Subcutaneous adipose tissue (tissue), 4 donors: ENCODE results near the gene UBL7. TPM values are rescaled to one million over a fixed set of nuclear protein-coding genes. Genes with fewer than 3 reads are reported as not detected.

Source experiments
- total RNA-seq, 4 donors: library from RNA; depleted of rRNA; stranded (reverse); fragments of >200 nt; gene quantifications; one replicate each; pipeline ENCODE4 v1.1.0, GENCODE V29; 2016
- TF ChIP-seq, protein P1 (sequence below): fragments of 450-650 bp; IDR thresholded peaks from one replicate; pipeline ENCODE4 v1.5.1; 2016; ENCODE audit warnings: low read depth, mild to moderate bottlenecking, control low read depth, antibody characterized with exemption, moderate library complexity

UBL7 gene, protein sequence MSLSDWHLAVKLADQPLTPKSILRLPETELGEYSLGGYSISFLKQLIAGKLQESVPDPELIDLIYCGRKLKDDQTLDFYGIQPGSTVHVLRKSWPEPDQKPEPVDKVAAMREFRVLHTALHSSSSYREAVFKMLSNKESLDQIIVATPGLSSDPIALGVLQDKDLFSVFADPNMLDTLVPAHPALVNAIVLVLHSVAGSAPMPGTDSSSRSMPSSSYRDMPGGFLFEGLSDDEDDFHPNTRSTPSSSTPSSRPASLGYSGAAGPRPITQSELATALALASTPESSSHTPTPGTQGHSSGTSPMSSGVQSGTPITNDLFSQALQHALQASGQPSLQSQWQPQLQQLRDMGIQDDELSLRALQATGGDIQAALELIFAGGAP
- 10 to 100 TPM; 31.1 to 38.4 (median 38.2) TPM for total RNA-seq

DNA sequence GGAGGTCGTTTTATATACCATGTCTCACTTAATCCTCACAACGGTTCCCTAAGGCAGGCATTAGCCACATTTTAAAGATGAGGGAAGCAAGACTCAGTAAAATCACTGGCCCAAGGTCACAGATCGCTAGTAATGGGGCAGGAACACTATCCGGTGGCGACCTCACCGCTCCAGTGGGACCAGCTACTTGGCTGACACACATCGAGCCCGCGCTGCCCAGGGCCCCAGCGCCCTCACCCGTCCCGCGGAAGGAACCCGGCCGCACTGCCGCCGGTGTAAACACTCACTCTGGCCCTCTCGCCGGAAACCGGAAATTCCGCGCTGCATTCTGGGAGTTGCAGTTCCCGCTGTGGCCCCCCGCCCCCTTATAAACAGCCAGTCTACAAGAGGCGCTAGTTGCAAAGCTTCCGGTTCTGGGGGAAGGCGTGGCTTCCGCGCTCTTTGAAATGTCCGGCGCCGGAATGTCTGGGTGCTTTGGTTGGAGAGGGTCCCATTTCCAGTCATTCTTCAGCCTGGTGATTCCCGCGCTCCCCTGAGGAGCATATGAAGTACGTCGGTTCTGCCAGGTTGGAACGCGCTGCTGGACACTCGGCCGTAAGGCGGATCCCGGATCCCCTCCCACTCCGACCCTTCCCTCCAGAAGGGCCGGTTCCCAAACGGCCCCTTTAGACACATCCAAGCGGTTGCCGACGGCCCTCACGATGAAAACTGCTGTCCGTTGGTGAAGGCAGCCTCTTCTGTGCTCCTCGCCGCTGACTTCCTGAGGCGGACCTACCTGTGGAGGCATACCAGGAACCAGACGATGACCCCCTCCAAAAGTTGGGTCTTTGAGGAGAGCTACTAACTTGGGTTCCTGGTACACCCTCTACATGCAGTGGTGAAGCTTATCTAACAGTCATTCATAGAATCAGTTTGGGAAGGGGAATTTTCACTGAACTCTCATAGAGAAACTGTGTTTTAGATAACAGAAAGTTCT, at the start of gene UBL7:
Gene UBL7 (minus strand): TSS at position 290 of the 976 bp plus-strand sequence. CDS start 2,293 bp downstream, outside the sequence.
- TF ChIP-seq, protein P1, sequence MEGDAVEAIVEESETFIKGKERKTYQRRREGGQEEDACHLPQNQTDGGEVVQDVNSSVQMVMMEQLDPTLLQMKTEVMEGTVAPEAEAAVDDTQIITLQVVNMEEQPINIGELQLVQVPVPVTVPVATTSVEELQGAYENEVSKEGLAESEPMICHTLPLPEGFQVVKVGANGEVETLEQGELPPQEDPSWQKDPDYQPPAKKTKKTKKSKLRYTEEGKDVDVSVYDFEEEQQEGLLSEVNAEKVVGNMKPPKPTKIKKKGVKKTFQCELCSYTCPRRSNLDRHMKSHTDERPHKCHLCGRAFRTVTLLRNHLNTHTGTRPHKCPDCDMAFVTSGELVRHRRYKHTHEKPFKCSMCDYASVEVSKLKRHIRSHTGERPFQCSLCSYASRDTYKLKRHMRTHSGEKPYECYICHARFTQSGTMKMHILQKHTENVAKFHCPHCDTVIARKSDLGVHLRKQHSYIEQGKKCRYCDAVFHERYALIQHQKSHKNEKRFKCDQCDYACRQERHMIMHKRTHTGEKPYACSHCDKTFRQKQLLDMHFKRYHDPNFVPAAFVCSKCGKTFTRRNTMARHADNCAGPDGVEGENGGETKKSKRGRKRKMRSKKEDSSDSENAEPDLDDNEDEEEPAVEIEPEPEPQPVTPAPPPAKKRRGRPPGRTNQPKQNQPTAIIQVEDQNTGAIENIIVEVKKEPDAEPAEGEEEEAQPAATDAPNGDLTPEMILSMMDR: no peak

DNA sequence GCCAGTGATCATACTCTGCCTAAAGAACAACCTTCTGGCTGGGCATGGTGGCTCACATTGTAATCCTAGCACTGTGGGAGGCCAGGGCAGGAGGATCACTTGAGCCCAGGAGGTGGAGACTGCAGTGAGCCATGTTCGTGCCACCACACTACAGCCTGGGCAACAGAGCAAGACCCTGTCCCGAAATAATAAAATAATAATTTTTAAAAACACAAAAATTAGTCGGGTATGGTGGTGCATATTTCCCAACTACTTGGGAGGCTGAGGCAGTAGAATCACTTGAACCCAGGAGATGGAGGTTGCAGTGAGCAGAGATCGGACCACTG, 45.5 kb upstream of the UBL7 start:
- TF ChIP-seq, protein P1: no peak

DNA sequence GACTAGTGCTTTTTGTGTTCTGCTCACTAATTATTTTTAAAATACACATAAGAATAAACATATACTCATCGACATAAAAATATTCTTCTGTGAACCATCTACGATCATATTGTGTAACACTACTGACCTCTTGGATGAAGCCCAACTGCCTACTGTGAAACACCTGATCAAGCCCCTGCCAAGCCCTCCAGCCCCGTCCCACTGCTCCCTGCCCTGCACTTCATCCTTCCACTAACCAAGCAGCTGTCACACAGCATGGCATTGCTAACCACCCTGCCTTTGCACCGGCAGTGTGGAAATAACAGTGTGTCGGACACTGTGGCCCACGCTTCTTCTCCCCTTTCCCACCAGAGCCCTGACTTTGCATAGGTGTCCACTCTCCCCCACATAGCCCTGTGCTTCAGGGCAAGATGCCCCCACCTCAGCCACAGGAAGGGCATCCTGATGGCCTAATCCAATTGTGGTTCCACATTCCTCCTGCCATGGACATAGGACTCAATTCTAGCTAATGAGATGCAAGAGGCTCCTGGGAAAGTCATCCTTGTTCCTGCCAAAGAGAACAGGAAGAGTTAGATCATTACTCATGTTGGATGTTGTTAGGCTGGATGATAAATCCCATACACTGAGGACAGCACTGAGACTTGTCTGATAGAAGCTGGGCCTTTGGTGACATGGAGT, 45.0 kb upstream of the UBL7 start:
- TF ChIP-seq, protein P1: no peak

DNA sequence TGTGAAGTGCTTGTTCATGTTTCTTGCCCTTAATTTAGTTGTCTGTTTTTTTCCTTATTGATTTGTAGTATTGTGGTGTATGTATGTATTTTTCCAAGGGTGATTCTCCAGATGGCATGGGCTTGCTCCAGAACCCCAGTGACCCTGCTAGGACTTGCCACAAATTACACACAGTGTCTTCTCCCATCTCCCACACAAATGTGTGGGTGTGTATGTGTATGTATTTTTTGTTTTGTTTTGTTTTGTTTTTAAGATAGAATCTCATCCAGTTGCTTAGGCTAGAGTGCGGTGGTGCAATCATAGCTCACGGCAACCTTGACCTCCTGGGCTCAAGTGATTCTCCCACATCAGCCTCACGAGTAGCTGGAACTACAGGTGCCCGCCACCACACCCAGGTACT, 43.9 kb upstream of the UBL7 start:
- TF ChIP-seq, protein P1: no peak

DNA sequence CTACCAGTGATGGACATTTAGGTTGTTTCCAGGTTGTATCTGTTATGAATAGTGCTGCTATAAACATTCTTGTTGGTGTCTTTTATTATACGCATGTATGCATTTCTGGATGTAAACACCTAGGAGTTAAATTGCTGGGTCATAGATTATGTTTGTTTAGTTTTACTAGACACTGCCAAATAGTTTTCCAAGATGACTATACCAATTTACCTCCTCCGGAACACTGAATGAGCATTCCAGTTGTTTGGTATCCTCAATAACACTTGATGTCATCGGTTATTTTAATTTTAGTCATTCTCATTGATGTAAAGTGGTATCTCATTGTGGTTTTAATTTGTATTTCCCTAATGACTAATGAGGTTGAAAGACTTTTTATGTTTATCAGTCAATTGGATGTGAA, 43.5 kb upstream of the UBL7 start:
- TF ChIP-seq, protein P1: no peak

DNA sequence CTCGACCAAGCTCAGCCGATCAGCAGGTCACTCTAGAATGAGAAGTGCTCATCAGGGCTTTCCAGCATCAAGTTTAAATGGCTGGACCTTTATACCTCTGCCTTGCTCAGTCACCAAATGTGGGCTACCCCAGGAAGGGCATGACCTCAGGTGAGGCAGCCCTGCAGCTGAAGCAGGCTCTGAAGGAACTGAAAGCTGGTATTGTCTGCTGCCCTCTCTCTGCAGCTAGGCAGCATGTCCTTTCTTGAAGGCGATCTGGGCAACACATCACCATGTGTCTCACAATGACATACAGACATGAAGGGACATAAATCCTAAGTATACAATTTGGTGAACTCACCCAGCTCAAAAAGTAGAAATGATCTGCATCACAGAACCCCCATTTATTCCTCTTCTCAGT, 41.3 kb upstream of the UBL7 start:
- TF ChIP-seq, protein P1: no peak
